IPS-NIHi7 (cell line): ENCODE results near the gene RPN2.
A peak's percentile ranks its signal among the peaks of the same experiment; 100 is the strongest.

Experiments used
- DNase-seq: peaks from one replicate; pipeline ENCODE4 v3.0.0; 2012; ENCODE audit warnings: mixed read lengths; ENCODE audit errors: extremely low spot score

RPN2 gene

DNA sequence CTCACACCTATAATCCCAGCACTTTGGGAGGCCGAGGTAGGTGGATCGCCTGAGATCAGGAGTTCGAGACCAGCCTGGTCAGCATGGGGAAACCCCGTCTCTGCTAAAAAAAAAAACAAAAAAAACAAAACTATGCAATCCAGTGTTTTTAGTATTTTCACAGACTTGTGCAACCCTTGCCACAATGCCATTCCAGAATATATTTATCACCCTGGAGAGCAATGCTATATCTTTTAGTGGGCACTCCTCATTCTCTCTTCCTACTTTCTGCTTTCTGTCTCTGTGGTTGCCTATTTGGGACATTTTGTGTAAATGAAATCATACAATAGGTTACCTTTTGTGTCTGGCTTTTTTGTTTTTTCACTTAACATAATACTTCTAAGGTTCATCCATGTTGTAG, 39.3 kb downstream of the RPN2 start:
- DNase-seq, result no peak

DNA sequence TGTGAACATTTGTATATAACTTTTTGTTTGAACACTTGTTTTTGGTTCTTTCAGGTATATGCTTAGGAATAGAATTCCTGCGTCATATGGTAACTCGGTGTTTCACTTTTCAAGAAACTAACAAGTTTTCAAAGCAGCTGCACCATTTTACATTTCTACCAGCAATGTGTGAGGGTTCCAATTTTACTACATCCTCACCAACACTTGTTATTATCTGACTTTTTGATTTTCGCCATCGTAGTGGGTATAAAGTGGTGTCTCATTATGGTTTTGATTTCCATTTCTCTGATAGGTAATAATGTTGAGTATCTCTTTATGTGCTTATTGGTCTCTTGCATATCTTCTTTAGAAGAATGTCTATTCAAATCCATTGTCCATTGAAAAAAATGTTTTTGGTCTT, 39.8 kb downstream of the RPN2 start:
- no peak for DNase-seq

DNA sequence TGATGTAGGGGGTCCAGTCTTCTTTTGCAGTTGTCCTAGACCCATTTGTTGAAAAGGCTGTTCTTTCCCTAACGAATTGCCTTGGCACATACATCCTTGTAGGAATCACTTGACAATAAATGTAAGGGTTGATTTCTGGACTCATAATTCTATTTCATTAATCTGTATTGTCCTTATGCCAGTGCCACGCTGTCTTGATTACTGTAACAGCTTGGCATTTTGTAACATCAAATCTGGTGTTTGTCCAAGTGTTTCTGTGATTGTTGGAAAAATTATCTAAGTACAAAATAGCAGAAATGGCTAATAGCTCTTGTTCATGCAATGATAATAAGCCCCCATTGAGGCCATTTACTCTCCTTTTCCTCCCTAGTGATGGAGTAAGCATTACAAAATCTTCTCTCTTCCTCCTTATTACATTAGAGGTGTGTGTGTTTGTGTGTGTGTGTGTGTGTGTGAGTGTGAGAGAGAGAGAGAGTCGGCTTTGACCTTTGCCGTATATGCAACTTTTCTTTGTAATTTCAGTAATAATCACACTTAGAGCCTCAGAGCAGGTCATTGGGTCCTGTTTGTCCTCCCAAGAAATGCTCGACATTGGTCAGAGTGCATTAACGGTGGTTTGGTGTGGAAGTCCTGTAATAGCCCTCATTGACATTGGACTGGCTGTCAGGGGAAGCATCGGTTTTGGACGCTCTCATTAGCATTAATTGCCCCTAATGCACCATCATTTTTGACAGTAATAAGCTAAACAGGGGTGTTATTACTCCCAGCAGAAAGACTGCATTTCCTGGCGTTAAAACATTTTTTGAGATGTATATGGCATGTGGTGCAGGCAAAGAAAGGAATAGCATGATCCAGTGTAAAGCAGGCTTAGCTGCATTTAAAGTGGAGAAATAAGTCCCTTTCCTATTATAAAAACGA, 40.9 kb downstream of the RPN2 start:
- DNase-seq, result no peak

DNA sequence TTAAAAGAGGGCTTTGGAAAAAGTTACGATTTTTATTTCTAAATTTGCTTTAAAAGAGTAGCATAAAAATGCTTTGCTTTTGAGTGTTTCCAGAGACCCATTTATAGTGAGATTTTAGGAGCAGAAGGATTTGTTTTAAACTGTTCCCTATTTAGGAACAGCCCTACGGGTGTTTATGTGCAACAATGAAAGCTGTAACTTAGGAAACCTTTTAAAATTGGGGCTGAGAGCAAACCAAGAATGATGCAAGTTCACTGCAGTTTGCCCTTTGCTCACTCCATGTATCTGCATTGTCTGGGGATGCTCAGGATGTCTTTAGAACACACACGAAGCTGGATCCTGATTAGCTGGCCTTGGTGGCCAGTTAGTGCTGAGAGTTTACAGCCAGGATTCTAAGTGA, 41.6 kb downstream of the RPN2 start:
- no peak for DNase-seq

DNA sequence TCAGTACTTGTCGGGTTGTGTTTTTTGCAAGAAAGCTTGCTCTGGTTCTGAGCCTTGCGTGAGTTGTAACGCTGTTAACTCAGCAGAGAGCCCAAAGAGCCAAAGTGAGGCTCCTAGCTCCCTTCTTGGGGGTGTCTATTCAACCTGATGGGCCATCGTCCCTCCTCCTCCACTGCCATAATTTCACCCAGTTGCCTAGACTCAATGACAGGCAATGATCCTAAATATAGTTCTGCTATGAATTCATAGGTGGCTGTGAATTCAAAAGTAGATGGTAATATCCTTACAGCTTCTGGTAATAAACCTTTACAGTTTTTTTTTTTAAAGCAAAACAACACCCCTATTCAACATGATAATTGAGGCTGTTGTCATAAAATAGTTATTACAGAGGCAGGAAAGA, 43.0 kb downstream of the RPN2 start:
- DNase-seq, result no peak

DNA sequence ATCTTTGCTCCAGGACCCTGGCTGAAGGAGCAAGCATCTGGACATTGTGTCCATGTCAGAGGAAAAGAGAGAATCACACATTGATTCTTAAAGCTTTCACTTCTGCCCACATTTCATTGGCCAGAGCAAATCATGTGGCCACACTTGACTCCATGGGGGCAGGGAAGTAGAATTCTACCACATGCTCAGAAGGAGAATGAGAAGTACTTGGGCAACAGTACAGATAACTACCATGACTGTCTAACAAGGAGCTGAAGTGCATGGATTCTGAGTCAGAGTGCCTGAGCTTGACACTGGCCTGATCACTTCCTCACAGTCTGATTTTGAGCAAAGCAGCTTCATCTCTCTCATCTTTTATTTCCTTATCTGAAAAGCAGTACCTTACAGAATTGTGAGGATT, 43.9 kb downstream of the RPN2 start:
- no peak for DNase-seq

DNA sequence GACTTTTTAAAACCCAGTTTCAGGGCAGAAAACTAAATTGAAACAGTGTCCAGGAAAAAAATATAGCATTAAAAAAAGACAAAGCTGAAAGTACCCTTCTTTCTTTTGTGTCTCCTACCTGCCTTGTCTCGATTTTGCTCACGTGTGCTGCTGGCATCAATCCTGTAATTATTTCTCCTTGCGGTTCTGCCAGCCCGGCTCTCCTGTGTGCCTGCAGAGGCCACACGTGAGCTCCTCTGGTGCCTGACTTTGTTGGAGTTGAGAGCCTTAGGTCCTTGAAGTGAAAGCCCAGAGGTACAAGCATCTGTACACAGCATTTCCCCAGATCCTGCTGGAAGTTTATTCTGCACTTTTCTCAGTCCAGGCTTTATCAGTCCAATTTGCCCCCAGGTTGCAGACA, 46.0 kb downstream of the RPN2 start:
- no peak for DNase-seq

DNA sequence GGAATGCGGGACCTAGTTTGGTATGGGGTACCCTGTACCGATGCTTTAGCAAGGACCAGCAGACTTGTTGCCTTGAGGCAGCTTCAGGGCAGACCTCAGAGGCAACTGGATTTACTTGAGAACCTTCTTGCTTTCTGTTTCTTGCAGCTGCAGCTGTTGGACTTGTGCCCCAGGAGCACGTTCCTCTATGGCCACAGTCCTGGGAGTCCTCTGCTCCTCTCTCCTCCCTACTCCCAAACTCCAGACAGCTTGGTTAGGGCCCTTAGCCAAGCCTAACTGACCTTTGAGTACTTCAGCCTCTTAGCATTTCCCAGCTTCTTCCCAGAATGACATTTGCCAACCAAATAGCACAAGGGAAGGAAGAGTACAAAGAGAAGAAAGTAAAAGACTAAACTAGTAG, 47.8 kb downstream of the RPN2 start:
- no peak for DNase-seq

DNA sequence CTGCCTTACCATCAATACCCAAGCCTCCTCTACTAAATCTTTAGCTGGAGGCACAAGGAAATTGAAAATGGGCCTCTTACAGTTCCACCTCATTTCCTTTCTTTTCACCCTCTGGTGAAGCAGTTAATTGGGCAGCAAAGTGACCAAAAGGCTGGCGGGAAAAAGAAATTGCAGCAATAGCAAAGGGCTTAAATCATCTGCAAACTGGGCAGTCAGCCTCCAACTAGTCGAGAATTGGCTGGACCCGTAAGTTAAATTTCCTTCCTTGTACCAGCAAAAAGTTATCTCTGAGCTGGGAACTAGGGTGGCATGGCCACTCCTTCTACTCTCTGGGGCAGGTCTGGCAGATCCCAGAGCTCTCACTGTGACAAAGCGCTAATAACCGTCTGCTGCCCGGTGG, 49.0 kb downstream of the RPN2 start:
- no peak for DNase-seq

DNA sequence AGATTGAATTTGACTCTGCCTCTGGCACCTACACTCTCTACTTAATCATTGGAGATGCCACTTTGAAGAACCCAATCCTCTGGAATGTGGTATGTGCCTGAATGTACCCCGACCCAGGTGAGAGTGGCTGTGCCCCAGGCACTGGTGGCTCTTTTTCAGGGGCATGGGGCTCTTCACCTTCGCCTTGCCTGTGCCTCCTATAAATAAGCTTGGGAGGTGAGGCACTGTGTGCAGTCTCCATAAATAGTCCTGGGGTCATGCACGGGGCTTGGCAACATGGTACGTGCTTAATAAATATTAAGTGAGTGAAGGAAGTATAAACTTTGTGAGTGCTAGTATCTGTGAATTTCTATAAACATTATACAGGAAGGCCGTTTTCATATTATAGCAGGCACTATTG, 49.5 kb downstream of the RPN2 start:
- no peak for DNase-seq

DNA sequence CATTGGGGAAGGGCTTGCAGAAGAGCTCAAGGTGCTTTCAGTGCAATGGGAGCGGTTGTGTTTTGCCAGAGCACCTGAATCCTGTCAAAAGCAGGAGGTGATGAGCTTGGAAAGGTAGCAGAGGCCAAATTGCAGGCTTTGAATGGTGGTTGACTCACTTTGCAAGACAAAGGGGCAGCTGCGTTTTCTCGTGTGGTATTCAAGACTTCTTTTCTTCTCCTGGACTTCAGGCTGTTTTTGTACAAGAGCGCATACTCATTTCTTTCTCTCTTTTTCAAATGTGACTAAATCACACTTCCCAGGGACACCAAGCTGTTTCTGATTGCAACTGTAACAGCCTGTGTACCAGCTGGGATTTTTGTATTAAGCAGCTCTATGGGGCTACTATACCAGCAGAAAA, 50.2 kb downstream of the RPN2 start:
- DNase-seq, result peak; percentile 40

DNA sequence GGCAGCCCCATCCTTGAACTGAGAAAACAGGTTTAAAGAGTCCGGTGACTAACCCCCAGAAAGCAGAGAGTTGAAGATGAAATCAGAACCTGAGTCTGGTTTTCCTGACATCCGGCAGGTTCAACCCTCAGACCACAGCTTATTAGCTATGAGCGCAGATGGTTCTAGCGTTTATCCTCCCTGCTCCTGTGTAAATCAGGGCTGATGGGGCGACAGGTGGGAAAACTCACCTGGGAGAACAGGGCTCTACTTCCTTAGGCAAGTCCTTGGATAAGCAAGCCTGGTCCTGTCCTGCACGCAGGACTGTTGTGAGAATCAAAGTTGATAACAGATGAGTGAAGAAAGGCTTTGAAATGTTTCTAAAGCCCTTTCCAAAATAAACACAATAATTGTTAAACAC, 51.1 kb downstream of the RPN2 start:
- DNase-seq, result no peak

DNA sequence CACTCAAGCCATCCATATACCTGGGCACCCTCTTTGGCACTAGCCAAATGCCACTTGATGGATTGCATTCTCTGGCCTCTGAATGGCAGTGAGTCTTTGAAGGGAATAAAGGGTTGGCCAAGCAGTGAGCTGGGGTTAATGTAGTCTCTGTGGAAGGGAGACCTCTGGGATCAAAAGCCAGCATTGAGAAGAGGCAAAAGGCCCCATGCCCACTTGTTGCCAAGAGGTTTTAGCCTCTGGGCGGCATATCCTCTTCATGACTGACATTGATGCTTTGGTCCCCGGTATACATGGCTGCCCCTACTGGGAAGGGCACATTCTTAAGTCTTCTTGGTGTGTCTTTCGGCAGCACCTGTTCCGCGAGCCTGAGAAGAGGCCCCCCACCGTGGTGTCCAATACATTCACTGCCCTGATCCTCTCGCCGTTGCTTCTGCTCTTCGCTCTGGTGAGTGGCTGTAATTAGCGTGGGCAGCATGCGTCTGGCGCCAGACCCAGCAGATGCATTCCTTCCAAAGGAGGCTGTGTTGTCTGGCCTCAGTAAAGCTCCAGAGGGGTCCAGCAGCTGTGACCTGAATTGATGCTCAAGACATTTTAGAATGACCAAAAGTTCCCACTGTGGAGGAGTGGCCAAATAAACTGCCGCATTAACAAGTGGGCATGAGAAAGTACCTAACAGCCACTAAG, 53.0 kb downstream of the RPN2 start:
- no peak for DNase-seq

DNA sequence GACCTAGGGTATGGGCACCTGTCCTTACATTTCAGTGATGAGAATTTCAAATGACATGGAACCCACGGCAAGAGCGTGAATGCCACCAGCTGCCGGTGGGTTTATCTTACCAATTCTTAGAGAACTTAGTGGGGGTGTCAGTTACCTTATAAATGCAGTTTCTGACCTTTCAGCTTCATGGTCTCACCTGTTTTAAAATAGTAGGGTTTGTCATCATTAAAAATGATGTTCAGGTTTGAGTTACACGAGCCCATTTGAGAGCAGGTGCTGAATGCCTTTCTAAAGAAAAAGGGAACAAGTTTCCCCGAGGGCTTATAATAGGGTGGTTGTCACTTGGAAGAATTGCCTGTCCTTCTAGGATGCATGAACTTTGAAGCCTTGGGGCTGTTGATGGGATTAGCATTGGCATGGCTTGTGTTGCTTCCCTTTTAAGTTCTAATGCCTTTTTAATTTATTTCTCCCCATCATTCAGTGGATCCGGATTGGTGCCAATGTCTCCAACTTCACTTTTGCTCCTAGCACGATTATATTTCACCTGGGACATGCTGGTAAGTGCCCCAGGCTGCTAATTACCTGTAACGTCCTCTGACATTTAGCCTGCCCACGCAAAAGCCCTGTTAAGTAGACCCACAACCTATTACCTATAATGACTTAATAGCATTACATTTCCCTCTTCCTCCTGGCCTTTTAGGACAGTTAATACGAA, 54.6 kb downstream of the RPN2 start:
- no peak for DNase-seq

DNA sequence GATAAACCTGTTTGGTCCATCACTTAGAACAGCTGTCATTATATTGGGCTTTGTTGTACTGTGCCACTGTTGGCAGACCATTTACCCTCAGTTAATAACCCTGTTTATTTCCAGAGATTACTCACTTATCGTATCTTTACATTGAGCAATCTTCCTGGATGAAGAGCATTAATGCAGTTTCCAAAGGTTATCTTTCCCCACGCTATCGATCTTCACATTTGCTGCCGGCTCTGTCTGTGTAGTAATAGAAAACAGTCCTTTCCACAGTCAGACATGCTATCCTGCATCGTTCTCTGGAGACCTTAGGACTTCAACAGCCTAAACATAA, 55.1 kb downstream of the RPN2 start:
- no peak for DNase-seq

DNA sequence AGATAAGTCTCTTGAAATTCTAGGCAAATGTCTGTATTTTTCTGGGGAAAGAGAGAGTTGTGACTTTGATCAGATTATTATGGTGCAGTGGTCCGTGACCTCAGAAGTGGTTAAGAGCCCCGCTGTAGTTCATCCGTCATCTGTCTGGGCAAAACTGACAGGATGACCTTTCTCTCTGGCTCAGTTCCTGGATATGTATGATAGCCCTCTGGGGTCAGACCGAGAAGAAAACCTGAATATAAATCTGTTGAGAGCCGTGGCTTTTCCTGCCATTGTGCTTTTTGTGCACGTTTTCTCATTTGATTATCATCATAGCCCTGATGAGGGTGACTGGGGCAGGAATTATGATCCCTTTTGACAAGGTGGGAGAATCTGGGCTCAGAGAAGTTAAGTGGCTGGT, 55.9 kb downstream of the RPN2 start:
- DNase-seq, result no peak

DNA sequence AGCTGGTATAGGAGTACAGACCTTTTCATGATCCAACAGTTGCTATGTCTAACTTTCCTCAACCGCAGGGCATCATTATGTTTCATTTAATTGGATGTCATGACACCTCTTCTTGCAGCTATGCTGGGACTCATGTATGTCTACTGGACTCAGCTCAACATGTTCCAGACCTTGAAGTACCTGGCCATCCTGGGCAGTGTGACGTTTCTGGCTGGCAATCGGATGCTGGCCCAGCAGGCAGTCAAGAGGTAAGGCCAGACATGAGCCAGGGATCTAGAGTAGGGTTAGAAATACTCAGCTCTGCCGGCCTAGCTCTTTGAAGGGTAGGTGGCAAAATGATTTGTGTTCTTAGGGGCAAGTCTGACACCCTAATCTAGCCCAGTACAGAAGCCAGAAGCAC, 57.3 kb downstream of the RPN2 start:
- DNase-seq, result no peak

DNA sequence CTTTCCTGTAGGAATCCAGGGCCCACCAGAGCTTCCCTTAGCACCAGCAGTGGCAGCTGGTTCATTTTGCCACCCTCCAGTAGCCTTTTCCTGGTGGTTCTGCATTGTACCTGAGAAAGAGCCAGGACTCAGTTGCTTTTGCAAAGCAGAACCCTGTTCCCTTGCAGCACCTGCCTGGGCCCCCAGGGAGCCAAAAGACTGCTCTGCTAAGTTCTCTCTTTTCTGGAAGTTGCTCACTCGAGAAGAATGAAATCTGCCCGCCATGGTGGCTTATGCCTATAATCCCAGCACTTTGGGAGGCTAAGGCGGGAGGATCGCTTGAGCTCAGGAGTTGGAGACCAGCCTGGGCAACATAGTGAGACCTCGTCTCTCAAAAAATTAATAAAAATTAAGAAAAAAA, 58.5 kb downstream of the RPN2 start:
- no peak for DNase-seq

DNA sequence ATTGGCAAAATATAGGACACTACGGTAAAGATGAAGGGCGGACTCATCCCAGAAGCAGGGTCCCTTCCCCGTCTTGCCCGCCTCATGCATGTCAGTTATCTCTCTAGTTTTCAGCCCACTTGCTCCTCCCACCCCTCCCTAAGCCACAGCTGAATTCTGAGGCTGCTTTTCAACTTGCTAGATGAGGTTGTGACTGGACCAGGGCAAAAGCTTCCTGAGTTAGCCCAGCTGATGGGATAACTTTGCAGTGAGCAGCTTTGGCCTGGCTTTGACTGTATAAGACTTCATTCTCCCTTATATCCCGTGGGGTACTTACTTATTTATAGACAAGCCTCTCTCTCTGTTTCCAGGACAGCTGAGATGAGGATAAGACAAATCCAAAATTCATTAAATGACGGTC, 59.3 kb downstream of the RPN2 start:
- DNase-seq, result no peak

DNA sequence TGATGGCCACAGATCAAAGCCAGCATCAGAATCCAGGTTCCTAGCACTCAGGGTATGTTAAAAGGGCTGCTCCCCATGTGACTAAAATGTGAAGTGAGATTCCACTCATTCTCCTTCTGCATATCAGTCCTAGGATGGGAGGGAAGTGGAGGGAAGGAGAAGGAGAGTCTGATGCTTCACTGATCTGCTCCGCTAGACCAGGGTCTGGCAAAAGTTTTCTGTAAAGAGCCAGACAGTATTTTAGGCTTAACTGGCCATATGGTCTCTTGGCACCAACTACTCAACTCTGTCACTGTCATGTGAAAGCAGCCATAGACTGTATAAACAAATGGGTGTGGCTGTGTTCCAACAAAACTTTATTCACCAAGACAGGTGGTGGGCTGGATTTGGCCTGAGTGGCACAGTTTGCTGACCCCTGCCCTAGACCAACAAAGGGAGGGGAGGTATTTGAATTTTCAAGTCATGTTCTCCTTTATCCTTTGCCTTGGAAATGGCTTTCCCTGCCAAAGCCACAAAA, 59.9 kb downstream of the RPN2 start:
- DNase-seq, result no peak

DNA sequence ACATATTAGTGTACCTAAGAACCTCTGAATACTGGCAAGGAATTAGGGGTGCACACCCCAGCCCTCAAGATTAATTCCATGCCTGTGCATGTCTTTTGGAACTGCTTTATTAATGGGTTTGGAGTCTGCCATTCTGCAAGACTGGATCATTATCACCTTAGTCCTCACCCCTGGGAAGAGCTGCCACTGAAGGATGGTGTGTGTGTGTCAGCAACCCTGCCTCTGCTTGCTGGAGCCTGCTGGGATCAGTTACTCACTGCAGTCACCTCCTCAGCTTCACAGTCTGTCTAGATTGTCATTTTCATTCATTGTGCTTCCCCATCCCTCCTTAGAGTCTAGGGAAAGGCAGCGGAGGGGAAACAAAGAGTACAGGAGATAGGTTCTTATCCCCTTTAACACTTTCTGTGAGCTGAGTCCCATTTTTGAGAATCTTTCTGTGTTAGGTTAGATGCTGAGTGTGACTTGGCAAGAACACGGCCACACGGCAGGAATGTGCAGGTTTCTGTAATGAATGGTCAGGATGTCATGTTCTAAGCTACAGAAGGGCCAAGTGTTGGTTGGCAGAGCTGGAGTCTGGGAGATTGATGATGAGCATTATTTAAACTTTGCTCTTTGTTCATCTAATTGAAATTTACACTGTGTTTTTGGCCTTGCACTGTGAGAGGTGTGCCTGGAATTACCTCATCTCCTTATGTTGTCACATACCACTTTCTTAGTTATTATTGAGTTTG, 61.4 kb downstream of the RPN2 start:
- DNase-seq, result no peak

DNA sequence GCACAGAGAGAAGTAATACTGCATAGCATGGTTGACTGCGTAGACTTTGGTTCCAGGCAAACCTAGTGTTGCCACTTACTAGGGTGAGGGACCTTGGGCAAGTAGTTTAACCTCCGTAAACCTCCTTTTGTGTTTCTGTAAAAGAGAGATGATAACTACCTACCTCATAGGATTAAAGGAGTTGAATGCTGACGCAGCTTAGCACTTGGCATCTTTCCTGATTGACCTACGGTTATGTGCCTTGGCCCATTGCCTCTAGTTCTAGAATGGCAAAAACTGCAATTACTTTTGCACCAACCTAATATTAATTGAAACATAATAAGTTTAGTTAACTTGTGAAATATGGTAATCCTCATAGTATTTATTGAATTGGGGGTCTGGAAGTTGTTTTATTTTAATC, 63.4 kb downstream of the RPN2 start:
- no peak for DNase-seq
